Measurements from ENCODE around the gene IRF4.

The IRF4 gene

GRCh38 chr6:394641-395289, 3.2 kb downstream of the IRF4 start:
- Histone ChIP-seq H3K9ac (ENCODE audit: low read depth, low read length, poor library complexity, severe bottlenecking) (no peak overlapping the region), H3K4me1 (ENCODE audit: insufficient read depth, low read length, poor library complexity, severe bottlenecking) (no peaks in the 10 kb centered on the region), H3K79me2 (ENCODE audit: insufficient read depth, low read length) (no peaks in the 10 kb centered on the region), H3K9me2 (replicated peaks; ENCODE audit: low read depth, low read length) (no peaks in the 10 kb centered on the region), H2AFZ (ENCODE audit: low read length) (no peak overlapping the region), H4K20me1 (ENCODE audit: insufficient read depth, low read length, poor library complexity, severe bottlenecking) (no peaks in the 10 kb centered on the region), H3K4me2 (ENCODE audit: low read depth, low read length, poor library complexity, severe bottlenecking) (no peak overlapping the region), H3K36me3 (ENCODE audit: insufficient read depth, low read length) (no peaks in the 10 kb centered on the region), H3F3A (ENCODE audit: low read depth) (no peaks in the 10 kb centered on the region), H3K9me3 (ENCODE audit: insufficient read depth, low read depth, low read length) (no peaks in the 10 kb centered on the region), H3K4me3 (ENCODE audit: low read length, poor library complexity, severe bottlenecking) (no peak overlapping the region), H3K27me3 (ENCODE audit: insufficient read depth, low read length, poor library complexity, severe bottlenecking) (no peaks in the 10 kb centered on the region)
- TF ChIP-seq EZH2phosphoT487 (IDR thresholded peaks at IDR 0.05; ENCODE audit: borderline replicate concordance): no peak
- TF ChIP-seq, protein P1, sequence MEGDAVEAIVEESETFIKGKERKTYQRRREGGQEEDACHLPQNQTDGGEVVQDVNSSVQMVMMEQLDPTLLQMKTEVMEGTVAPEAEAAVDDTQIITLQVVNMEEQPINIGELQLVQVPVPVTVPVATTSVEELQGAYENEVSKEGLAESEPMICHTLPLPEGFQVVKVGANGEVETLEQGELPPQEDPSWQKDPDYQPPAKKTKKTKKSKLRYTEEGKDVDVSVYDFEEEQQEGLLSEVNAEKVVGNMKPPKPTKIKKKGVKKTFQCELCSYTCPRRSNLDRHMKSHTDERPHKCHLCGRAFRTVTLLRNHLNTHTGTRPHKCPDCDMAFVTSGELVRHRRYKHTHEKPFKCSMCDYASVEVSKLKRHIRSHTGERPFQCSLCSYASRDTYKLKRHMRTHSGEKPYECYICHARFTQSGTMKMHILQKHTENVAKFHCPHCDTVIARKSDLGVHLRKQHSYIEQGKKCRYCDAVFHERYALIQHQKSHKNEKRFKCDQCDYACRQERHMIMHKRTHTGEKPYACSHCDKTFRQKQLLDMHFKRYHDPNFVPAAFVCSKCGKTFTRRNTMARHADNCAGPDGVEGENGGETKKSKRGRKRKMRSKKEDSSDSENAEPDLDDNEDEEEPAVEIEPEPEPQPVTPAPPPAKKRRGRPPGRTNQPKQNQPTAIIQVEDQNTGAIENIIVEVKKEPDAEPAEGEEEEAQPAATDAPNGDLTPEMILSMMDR (conservative IDR thresholded peaks at IDR 0.05; ENCODE audit: low read length): no peak

GRCh38 chr6:395432-396125, 4.0 kb downstream of the IRF4 start:
- H3K9ac ChIP-seq (ENCODE audit: low read depth, low read length, poor library complexity, severe bottlenecking): no peak overlapping the region

DNA sequence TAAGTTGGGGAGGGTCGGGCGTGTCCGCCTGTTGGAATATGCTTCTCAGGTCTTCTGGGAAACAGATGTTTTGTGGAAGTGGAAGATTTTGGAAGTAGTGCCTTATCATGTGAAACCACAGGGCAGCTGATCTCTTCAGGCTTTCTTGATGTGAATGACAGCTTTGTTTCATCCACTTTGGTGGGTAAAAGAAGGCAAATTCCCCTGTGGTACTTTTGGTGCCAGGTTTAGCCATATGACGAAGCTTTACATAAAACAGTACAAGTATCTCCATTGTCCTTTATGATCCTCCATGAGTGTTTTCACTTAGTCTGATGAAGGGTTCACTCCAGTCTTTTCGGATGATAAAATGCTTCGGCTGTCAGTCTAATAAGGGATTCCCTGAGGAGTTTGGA, 4.6 kb downstream of the IRF4 start:
- Histone ChIP-seq H3K4me1 (ENCODE audit: insufficient read depth, low read length, poor library complexity, severe bottlenecking) (no peaks in the 10 kb centered on the region), H3K27me3 (ENCODE audit: insufficient read depth, low read length, poor library complexity, severe bottlenecking) (no peaks in the 10 kb centered on the region), H2AFZ (ENCODE audit: low read length) (no peak overlapping the region), H3K79me2 (ENCODE audit: insufficient read depth, low read length) (no peaks in the 10 kb centered on the region), H3K4me2 (ENCODE audit: low read depth, low read length, poor library complexity, severe bottlenecking) (no peak overlapping the region), H4K20me1 (ENCODE audit: insufficient read depth, low read length, poor library complexity, severe bottlenecking) (no peaks in the 10 kb centered on the region), H3K9me3 (ENCODE audit: insufficient read depth, low read depth, low read length) (no peaks in the 10 kb centered on the region), H3K36me3 (ENCODE audit: insufficient read depth, low read length) (no peaks in the 10 kb centered on the region), H3K9me2 (replicated peaks; ENCODE audit: low read depth, low read length) (no peaks in the 10 kb centered on the region), H3K9ac (ENCODE audit: low read depth, low read length, poor library complexity, severe bottlenecking) (no peak overlapping the region), H3K4me3 (ENCODE audit: low read length, poor library complexity, severe bottlenecking) (no peak overlapping the region), H3F3A (ENCODE audit: low read depth) (no peaks in the 10 kb centered on the region)
- TF ChIP-seq, protein P1 (conservative IDR thresholded peaks at IDR 0.05; ENCODE audit: low read length): no peak
- TF ChIP-seq EZH2phosphoT487 (IDR thresholded peaks at IDR 0.05; ENCODE audit: borderline replicate concordance): no peak

More at GRCh38 chr6:395432-396125, 4.0 kb downstream of the IRF4 start:
- Histone ChIP-seq H3K79me2 (ENCODE audit: insufficient read depth, low read length) (no peaks in the 10 kb centered on the region), H3K4me1 (ENCODE audit: insufficient read depth, low read length, poor library complexity, severe bottlenecking) (no peaks in the 10 kb centered on the region), H3K4me3 (ENCODE audit: low read length, poor library complexity, severe bottlenecking) (no peak overlapping the region), H3K36me3 (ENCODE audit: insufficient read depth, low read length) (no peaks in the 10 kb centered on the region), H4K20me1 (ENCODE audit: insufficient read depth, low read length, poor library complexity, severe bottlenecking) (no peaks in the 10 kb centered on the region), H3K9me2 (replicated peaks; ENCODE audit: low read depth, low read length) (no peaks in the 10 kb centered on the region), H3F3A (ENCODE audit: low read depth) (no peaks in the 10 kb centered on the region), H3K27me3 (ENCODE audit: insufficient read depth, low read length, poor library complexity, severe bottlenecking) (no peaks in the 10 kb centered on the region), H3K9me3 (ENCODE audit: insufficient read depth, low read depth, low read length) (no peaks in the 10 kb centered on the region), H3K4me2 (ENCODE audit: low read depth, low read length, poor library complexity, severe bottlenecking) (no peak overlapping the region), H2AFZ (ENCODE audit: low read length) (no peak overlapping the region)
- TF ChIP-seq, protein P1 (conservative IDR thresholded peaks at IDR 0.05; ENCODE audit: low read length): no peak
- no peak for TF ChIP-seq EZH2phosphoT487 (IDR thresholded peaks at IDR 0.05; ENCODE audit: borderline replicate concordance)

Data from Loucy (cell line).